HUDEP-2 (cell line): Measurements from ENCODE around the gene BABAM2.
A peak's percentile ranks its signal among the peaks of the same experiment; 100 is the strongest.
"Not testable (repeated sequence)": the region's sequence is repeated elsewhere in the genome, so short reads cannot be mapped to it uniquely, and the experiment has no call there.

Source experiments
- DNase-seq, 76 experiments: peaks; one replicate each; lab custom pipeline; 2025; ENCODE audit not compliant: unreplicated experiment in 76 of 76; lab: John Stamatoyannopoulos, UW

Gene BABAM2

DNA sequence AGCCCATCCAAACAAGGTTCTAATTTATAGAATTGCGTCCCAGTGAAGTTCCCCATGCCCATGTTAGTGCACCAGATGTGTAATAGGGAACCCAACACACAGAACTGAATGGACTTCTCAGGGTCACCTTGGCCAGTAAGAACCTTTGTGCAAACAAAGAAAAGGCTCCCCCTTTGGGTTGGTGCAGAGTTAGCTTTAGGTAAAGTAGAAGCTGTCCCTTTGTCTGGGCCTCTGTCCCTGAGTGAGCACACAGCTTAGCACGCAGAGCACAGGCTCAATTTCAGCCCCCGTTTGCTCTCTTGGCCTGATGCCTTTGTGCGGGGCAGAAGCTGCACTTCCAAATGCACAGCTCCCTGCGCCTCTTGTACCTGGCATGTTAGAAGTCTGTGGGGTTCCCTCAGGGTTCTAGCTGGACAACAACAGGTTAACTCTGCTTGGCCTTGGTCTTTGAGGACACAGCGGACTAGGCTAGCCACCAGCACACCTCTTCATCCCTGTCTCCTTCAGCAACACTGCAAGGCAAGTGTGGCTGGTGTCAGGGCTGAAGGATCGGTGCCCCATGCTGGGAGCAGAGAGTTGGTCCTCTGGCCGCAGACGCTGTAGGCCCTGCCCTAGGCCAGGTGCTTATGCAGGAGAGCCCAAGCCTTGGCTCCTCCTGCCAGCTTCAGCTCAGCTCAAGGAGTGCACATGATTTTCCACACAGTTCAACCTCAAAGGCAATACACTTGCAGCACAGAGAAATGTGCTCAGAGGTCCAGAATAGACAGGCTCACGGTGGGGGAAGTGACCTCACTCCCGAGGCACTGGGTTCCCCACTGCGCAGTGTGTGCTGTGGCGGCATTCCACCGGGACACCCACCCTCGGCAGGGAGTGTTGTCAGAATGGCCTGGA, 428.8 kb downstream of the BABAM2 start:
- DNase-seq, result no peak

DNA sequence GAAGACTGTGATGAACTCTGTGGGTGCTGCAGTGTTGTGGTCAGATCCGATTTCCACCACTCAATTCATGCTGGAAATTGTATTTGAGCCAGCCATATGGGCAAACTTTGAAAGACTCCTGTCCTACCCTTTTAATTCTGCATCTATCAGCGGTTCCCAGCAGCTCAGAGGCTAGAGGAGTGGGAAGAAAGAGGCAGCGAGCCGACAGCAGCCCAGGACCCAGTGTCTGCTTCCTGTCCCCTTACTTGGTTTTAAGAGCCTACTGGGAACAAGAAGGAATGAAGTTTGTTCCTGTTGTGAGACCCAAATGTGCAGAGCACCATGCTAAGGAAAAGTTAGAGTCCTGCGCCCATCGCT, 429.5 kb downstream of the BABAM2 start:
- DNase-seq, result no peak

DNA sequence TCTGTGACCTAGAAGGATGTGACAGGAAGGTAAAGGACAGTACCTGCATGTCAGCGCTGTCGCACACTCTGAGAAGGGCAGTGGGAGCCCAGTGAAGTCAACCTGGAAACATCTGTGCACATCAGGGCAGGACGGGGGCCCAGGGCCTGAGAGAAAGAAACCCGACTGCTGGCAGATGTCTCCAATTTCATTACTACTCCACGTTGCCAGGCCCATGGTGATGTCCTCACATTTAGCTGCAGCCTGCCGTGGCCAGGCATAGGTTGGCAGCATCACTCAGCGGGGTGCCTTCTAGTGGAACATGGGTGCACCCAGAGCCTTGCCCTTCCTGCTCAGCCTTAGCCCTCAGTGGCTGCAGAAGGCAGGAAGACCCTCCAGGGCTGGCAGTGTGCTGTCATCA, 429.8 kb downstream of the BABAM2 start:
- no peak for DNase-seq

DNA sequence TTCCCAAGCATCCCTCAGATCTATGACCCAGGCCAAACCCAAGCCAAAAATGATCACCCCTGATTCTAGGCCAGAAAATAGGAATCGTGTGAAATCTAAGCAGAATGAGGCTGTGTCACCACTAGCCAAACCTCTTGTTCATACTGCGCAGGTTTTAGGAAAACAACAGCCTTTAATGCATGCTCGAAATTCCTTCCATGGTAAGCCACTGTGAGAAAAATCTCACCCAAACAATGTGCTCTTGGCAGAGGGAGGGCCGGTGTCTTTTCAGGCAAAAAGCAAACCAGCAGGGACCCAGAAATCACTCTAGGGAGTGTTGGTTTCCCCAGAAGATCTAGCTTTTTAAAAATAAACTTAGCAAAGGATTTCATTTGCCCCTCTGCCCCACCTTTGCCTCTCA, 430.9 kb downstream of the BABAM2 start:
- DNase-seq, result no peak

DNA sequence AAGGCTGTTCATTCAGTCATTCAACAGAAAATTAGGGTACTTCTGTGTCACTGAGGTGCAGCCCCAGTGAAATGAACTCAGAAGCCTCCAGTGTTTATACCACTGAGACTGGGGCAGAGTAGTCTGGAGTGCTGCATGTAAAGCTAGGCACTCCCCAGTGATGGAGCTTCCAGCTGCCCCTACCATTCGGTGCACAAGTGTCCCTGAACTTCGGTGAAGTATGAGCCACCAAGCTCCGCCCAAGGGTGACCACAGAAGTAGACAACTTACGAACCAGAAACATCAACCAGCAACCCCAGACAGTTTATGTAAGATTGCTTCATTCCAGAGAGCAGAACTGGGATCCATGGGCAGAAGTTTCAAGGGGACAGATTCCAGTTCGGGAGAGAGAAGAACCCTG, 431.5 kb downstream of the BABAM2 start:
- DNase-seq, result no peak

DNA sequence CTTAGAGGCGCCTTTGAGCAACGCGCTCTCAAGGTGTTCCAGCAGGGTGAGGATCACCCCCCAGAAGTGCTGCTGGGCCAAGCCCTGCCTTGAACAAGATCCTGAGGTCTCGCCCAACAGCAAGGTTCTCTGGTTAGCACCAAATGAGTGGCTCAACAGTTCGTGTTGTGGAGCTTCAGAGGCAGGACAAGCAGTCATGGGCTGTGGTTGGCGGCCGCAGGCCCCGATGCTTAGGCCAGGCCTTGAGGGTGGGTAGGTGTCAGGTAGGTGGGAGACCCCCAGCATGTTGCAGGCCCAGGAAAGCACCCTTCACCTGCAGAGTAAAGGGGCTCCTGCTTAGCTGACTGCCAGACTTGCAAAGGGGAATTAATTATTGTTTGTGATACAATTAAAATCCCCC, 431.9 kb downstream of the BABAM2 start:
- no peak for DNase-seq

DNA sequence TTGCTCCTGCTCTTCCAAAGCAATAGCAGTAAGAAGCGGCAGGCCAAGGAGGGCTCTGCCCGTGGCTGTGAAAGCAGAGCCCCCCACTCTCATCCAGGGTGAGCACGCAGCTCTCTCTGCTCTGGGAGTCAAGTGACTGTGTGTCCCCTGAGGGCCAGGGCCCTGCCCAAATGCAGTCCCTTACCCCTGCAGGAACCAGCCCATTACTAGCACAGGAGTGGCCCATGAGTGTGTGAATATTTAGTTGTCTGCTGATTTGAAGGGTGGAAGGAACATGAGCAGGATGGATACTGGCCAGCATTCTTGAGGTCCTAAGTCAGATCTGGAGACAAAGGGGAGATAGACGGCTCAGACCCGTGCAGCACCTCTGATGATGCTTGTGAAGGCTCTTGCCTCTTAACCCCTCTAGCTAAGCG, 432.5 kb downstream of the BABAM2 start:
- DNase-seq, result no peak

DNA sequence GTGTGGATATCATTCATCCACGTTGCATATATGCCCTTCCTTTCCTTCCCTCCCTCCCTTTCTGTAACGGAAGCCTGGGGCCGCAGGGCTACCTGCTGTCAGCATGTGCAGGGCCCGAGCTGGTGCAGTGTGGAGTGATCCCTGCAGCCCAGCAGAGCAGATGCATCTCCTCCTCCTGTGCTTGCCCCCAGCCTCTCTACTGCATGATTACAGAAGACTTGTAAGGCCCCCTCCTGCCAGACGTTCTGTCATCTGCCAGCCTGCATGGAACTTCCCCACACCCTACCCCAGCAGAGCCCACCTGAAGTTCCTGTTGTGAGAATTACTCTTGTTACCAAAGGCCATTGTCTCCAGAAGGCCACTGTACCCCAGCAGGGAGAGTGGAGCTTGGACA, 434.6 kb downstream of the BABAM2 start:
- no peak for DNase-seq

DNA sequence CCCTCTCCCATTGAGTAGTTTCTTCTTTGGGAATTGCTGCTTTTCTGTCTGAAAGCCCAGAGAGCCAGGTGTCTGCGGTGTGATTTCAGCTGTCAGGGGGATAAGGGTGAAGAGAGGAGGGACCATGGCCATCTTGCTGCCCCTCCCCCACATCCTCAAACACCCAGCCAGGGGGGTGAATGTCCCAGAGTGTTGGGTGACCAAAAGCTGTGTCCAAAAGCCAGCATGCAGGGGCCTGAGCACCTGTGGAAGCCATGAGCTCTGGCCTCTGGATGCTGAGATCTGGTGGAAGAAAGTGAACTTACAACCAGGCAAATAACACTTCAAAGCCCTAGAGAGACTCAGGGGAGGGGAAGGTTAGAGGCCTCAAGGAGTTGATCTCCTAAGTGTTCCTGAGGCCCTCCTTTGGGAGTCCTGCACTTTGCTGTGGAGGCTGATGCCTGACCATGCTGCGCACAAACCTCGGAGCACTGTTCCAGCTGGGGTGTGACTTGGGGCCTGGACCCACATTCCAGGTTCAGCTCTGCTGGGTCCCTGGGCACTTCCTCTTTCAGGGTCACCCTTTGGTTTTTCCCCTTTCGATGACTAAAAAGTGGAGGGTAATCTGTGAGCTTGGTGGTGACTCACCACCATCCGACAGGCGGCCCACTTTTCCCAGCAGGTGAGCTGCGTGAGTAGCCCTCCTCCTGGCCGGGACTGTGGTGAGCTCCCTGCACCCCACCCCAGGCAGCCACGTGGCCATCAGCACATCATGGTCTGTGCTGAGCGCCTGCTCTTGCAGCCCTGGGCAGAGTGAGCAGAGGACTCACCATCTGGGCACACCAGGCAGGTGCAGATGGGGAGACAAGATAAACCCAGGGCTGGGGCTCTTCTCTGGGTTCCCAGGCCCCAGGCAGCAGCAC, 435.3 kb downstream of the BABAM2 start:
- no peak for DNase-seq

DNA sequence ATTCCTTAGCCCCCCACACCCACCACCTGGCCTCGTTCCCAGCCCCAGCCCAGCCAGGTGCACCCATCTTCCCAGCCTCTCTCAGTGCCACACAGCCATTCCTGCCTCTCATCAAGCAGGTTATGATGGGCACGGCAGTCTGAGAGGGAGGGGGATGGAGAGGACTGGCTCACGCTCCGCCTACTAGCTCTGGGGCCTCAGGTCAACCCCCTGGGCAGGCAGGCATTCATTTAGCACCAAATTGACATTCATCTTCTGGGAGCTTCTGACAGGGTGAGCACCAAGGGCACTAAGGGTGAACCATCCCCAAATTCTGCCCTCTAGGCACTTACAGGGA, 435.9 kb downstream of the BABAM2 start:
- DNase-seq, result no peak

DNA sequence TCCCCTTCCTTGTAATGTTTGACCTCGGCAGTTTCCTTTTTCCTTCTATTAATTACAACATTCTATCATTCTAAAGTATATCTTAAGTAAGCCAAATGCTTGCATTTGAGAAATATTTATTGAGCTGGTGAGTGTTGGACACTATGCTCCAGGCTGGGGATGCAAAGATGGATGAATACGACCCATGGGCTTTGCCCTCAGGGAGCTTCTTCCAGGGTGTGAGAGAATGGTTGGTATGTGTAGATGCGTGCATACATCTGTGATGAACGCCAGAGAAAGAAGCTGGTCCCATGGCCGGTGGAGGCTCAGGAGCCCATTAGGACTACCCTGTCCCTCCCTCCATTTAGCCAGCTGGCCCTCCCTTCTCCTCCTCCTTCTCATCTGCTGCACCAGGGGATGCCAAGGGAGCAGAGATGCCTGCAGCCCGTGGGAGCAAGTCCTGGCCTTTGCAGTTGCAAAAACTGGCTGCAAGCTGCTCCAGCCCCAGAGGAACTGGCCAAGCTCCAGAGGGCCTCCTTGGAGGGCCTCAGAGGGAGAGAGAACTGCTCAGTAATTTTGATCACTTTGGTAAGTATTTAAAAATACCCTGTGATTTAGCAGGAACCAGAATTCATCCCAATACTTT, 436.5 kb downstream of the BABAM2 start:
- no peak for DNase-seq

DNA sequence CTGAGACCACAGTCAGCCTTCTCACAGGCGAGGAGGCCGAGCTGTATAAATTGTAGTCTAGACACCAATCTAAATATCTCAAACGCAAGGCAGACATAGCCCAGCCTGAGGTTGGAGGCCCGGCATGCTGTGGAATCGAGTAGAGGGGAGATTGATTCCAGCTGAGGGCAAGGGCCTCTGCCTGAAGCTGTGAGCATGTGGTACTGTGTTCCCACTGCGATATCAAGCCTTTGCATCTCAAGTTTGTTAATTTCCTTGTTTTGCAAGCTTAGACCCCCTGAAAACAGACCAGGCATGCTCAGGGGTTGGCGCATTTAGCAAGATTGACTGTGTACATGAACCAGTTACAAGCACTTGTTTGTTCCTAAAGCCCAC, 437.0 kb downstream of the BABAM2 start:
- no peak for DNase-seq

DNA sequence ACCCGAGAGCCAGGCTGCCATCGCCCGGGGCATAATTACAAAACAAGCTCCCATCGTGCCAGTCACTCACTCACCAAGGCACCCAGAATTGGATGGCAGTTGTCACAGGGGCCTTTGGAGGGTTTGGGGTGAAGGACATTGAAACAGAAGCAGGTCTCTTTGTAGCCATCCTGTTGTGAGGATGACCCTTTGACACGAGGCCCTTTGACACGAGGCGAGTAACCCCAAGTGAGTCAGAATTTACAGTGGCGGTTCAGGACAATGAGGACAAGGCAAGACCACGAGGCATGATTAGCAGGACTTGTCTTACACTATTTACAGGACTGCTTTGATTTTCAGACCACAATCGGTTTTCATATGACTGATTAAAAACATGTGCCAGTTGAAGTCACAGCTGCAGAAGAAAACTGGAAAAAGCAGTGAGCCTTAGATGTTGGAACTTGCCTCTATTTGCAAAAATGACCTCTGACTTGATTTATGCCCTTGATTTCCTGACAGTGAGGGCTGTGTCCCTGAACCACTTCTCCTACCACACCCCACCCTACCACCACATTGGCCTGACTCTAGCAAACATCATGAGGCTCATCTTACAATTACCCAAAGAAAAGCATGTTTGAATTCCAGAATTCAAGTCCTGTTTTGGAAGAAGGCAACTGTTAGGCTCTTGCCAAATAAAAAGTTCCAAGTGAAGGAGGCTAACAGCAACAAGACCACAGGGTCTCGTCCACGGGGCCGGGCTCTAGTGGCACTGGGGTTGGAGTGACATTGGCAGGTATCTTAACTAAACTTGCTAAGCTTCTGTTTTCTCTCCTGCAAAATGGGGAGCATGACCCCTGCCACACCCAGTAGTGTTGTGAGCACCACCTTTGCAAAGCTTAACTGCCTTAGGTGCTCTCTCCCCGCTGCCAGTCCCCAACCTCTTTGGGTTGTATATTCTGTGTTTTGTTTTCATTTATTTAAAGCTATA, 437.7 kb downstream of the BABAM2 start:
- no peak for DNase-seq

DNA sequence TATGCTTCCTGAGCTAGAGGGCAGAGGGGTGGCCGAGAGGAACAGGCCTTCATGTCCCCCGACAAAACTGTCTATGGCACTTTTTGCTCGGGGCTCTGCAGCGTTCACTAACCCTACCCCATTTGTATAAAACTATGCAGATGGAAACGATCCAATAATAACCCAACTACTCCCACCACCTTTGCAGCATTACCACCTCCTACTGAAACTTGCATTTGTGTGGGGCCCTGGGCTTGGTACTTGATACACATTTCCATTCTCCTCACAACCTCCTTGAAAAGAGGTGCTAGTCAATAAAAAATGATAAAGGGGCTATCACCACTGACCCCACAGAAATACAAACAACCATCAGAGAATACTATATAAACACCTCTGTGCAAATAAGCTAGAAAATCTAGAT, 438.7 kb downstream of the BABAM2 start:
- DNase-seq, result no peak

DNA sequence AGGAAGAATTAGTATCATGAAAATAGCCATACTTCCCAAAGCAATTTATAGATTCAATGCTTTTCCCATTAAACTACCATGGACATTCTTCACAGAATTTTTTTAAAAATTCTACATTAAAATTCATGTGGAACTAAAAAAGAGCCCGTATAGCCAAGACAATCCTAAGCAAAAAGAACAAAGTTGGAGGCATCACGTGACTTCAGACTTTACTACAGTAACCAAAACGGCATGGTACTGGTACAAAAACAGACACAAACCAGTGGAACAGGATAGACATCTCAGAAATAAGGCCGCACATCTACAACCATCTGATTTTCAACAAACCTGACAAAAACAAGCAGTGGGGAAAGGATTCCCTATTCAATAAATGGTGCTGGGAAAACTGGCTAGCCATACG, 440.2 kb downstream of the BABAM2 start:
- not testable (repeated sequence) for DNase-seq

DNA sequence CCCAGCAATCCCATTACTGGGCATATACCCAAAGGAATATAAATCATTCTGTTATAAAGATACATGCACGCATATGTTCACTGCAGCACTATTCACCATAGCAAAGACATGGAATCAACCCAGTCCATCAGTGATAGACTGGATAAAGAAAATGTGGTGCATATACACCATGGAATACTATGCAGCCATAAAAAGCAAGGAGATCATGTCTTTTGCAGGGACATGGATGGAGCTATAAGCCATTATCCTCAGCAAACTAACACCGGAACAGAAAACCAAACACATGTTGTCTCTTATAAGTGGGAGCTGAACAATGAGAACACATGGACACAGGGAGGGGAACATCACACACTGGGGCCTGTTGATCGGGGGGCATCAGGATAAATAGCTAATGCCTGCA, 441.3 kb downstream of the BABAM2 start:
- DNase-seq, result not testable (repeated sequence)

DNA sequence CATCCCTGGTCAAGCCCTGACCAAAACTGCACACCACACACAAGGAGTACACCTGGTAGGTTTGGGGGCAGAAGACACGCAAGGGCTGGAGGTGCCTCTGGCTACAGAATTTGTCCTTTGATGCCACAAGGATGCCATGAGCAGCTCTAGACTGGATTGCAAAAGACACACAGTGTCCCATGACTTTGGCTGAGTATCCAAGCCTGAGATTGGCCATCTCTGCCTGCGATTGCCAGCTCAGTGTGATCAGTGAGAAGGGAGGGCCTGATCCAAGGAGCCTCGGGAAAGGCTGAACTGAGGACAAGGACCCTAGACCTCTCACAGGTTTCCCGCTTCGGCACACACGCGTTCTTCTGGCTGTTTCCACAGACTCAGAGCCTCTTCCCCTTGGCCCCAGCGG, 442.2 kb downstream of the BABAM2 start:
- DNase-seq, result no peak

DNA sequence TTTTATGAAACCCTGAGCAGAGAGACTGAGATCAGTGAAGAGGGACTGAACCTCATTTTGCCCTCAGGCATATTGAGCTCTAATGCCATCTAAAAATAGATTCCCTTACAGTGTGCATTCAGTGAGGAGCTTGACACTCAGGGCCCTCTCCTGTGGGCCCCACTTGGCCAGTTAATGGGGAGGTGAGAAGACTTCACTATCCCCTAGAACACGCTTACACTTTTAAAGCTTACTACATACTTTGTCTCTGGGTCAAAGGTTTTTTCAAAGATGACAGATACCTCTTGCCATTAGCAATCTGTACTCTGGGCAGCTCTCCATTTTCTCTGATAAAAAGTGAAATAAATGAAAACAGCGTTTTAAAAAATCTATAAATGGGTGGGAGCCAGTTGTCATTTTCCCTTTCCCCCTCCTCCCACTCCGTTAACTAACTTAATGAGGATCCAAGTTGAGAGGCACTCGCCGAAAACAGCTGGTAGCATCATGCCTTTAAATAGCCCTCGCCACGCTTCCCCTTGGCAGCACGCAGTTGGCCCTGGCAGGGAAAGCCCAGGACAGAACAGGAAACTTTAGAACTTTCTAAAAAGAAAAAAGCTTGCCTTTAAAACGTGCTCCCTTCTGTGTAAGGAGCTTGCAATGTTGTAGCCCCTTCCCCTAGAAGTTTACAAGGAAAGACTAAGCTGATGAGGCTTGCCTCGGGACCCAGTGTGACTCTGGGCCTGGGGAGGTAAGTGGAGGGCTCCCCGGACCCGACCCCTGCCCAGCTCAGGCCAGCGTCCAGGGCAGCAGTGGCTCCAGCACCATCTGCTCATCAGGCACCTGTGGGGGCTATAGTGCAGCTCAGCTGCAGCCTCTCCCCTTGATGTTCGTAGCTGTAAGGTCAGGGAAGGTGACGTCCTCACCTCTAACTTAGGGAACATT, 443.3 kb downstream of the BABAM2 start:
- DNase-seq, result no peak

DNA sequence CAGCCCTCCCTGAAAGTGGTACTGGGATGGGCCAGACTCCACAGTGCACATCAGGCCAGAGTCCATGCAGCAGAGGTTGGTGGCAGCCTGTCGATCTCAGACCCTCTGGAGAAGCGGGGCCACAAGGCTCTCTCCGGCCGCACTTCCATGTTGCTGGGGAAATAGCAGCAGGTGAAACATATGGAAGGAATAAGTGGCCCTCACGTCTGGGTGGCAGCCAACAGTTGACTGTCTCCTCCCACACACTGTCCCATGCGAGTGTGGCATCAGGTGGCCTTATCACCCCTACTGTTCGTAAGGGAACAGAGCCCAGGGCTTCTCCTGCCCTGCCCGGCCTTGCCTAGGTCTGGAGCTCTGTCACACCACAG, 444.0 kb downstream of the BABAM2 start:
- peak in 68 of 76 experiments; percentile 11 to 80 (median 55) for DNase-seq
